ENCODE measurements around the gene FKBP1A.

DNA sequence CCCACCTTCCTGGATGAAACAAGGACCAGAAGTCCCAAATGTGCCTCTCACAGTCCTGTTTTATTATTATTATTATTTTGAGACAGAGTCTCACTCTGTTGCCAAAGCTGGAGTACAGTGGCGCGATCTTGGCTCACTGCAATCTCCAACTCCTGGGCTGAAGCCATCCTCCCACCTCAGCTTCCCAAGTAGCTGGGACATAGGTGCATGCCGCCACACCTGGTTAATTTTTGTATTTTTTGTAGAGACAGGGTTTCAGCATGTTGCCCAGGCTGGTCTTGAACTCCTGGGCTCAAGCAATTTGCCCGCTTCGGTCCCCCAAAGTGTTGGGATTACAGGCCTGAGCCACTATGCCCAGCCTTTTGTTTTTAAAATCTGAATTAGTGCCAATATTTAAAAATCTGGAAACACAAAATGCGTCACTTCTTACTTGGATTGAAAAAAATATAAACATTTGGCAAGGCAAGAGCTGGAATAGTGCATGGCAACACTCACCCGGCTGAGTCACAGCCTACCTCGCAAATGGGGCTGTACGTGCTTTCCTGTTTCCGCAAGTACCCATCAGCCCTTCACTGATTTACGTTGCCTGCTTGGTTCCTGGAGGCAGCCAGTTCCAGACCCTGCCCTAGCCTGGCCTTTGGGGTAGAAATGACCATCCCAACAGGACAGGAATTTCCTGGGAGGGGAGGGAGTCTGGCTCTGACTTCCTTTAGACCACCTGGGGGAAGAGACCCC, 70.2 kb downstream of the FKBP1A start:
- TF ChIP-seq, protein P1, sequence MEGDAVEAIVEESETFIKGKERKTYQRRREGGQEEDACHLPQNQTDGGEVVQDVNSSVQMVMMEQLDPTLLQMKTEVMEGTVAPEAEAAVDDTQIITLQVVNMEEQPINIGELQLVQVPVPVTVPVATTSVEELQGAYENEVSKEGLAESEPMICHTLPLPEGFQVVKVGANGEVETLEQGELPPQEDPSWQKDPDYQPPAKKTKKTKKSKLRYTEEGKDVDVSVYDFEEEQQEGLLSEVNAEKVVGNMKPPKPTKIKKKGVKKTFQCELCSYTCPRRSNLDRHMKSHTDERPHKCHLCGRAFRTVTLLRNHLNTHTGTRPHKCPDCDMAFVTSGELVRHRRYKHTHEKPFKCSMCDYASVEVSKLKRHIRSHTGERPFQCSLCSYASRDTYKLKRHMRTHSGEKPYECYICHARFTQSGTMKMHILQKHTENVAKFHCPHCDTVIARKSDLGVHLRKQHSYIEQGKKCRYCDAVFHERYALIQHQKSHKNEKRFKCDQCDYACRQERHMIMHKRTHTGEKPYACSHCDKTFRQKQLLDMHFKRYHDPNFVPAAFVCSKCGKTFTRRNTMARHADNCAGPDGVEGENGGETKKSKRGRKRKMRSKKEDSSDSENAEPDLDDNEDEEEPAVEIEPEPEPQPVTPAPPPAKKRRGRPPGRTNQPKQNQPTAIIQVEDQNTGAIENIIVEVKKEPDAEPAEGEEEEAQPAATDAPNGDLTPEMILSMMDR (IDR thresholded peaks at IDR 0.05): no peak
- TF ChIP-seq POLR2A (IDR thresholded peaks at IDR 0.05): peak in 1 of 2 donors; percentile 22
